Activated CD8-positive, alpha-beta memory T cell treated with anti-CD3 and anti-CD28 coated beads, Interleukin-2, amount 50 U/mL, for 1 hour (primary cell): ENCODE data around the gene TNRC18.
"Not testable (repeated sequence)": the region's sequence is repeated elsewhere in the genome, so short reads cannot be mapped to it uniquely, and the experiment has no call there.

ENCODE experiments used
- DNase-seq: peaks from one replicate; pipeline ENCODE4 v3.0.0-alpha.2; 2020; ENCODE audit errors: extremely low read depth

The TNRC18 gene

DNA sequence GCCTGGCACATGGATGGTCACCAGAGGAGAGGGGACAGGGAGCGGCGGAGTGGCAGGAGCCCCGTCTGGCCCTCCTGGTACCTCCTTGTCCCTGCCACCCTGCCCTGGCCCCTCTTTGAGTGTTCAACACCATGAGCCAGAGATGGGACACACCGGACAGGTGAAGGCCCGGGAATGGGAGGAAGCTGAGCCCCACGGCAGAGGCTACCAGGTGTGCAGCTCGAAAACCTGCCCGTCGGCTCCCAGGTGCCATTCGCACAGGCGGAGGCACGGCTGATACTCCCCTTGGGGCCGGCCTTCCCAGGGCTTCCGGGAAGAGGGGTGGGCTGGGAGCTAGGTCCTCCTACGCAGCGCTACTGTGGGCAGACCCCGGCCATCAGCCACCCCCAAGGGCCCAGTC is 44.1 kb downstream of the TNRC18 start:
- no peak for DNase-seq

DNA sequence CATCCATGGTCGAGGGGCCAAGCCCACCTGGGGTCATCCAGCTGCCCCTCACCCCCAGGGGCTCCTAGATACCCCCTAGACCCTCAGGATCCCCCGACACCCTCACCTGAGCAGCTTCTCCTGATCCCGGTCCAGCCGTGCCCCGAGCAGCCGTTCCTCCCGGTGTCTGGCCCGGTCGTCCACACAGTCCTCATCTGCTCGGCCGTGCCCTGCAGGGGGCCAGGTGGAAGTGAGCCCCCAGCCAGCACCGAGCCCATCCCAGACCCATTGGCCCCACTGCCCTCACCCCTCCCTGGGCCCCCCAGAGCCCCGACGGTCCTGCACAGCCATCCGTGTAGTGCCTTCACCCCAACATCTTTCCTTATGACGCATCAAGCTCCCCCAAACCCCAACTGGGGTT is 45.8 kb downstream of the TNRC18 start:
- DNase-seq, result no peak

- no peak for DNase-seq
These were observed 46.4 kb downstream of the TNRC18 start for GRCh38 chr7:5377279-5377678.

DNA sequence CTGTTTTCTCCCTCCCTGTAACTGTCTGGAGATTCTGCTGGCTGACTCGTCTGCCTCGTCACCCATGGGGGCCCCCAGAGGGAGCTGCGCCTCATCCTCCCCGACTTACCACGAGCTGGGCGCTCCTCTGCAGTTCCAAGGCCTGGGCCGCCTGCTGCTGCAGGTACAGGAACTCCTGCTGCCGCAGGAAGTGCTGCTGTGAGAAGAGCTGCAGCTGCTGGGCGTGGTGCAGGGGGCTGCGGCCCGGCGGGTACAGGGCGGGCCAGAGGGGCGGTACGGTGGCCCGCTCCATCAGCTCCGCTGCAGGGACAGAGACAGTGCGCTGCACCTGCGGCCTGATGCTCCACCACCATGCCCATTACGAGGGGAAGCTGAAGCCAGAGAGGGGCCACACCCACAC is 47.7 kb downstream of the TNRC18 start:
- DNase-seq, result no peak

- no peak for DNase-seq
These were observed 49.2 kb downstream of the TNRC18 start for GRCh38 chr7:5374464-5374863.

DNA sequence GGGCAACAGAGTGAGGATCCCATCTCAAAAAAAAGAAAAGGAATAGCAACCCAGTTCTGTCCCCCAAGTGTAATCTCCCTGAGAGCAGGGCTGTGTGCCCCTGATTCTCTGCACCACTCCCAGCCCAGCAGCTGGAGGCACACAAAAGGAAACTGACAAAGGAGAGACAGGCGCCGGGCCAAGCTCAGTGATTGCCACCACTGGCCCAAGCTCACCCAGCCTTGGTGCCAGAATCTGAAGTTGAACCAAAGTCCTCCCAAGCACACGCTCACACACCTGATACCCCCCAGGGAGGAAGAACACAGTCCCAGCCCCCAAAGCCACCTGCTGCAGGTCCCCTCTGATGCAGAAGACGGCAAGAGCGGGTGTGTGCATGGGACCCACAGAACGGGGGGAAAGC is 50.3 kb downstream of the TNRC18 start:
- DNase-seq, result no peak

GRCh38 chr7:5370454-5371353 is 52.9 kb downstream of the TNRC18 start:
- no peak for DNase-seq

DNA sequence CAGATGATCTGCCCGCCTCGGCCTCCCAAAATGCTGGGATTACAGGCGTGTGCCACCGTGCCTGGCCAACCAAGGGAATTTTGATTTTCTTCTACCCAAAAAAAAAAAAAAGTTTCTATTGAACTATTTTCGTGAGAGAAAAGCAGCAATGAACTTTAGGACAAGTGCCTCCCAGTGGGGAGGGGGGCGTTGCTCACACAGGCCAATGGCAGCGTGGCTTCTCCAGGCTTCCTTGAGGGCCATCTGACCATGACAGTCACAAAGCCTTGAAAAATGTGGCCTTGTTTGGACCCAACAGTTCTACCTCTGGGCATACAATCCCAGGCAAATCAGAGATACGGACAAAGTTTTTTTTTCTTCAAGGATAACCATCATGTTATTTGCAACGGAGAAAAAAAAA is 56.0 kb downstream of the TNRC18 start:
- DNase-seq, result no peak

GRCh38 chr7:5365976-5366625 is 57.5 kb downstream of the TNRC18 start:
- peak; percentile 35 for DNase-seq

DNA sequence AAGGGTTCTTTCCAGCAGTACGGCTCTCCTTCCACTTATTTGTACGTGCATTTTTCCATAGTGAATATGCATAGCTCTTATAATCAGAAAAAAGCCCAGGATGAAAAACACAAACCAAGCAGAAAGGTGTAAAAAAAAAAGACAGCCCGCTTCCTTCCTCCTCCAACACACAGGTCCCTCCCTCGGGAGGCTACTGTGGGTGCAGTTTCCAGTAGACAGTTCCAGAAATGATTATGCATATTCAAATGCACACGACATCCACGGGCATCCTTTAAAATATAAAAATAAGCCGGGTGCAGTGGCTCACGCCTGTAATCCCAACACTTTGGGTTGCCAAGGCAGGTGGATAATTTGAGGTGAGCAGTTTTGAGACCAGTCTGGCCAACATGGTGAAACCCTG is 59.9 kb downstream of the TNRC18 start:
- DNase-seq, result no peak

DNA sequence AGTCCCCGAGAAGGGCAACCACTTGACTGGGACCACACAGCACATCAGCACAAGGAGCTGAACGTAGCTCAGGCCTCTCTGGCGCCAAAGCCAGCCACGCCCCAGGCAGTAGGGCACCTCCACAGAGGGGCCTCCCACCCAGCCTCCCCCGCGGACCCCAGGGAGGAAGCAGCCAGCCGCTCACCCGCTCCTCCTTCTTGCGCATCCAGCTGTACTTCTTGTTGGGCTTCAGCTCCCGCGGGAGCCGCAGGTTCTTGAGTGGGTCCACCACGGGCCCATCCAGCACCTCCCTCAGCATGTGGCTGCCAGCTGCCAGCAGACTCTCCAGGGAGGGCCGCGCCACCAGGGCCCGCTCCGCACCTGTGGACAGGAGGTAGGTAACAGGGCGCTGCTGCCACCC is 61.2 kb downstream of the TNRC18 start:
- no peak for DNase-seq

DNA sequence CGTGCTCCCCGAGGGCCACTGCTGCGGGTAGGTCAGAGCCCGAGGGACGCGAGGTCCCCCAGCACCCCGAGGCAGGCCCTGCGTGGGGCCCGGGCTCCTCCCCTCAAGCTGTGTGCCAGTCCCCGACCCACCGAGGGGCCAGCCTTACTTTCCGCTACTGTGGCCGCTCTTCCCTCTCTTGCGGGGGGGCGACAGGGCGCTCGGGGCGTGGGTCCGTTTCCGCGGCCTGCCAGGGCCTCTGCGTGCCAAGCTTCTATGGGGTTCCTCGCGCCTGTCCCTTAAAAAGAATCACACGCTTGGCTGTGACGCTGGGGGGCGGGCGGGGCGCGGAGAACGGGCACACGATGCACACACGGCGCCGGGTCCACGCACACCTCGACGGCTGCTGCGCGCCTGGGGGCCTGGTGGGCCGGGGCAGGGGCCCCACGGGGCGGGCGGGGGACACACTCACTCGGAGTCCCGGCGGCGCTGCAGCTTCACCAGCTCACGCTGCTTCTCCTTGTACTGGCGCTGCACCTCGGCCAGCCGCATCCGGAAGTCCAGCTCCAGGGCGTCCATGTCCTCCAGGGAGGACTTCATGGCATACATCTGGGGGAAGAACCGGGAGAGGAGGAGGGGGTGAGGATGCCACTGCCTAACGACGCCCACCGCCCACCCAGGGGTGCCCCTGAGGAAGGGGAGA is 62.0 kb downstream of the TNRC18 start:
- no peak for DNase-seq

DNA sequence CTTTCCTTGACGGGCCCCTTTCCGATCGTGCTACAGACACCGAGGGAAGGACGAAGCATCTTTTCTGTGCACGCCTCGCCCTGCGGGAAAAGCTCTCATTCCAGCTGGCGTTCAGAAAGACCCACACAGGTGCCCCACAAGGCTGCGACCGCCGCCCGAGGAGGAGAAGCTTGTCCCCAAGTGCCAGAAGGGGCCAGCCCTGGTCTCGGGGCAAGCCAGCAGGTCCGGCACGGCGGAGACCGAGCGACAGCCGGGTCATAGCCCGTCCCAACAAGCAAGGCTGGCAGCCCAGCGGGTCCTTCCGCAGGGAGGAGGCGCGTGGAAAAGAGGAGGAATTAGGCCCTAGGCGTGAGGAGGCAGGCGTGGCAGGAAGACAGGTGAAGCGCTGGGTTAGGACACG is 62.7 kb downstream of the TNRC18 start:
- no peak for DNase-seq

DNA sequence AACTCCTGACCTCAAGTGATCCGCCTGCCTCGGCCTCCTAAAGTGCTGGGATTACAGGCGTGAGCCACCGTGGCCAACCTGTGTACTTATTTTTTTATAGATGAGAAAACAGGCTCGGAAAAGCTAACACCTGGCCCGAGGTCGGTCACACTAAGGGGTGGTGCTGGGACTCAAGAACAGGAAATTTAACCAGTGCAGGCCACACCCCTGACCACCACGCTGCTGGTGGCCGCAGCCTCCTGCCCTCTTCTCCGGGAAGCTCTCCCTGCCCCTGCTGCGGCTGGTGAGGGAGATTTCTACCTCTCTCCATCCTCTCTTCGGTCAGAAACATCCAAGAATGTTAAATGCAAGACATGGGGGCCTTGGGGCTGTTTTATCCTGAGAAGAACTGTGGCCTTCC is 63.2 kb downstream of the TNRC18 start:
- no peak for DNase-seq

GRCh38 chr7:5360021-5360420 is 63.6 kb downstream of the TNRC18 start:
- DNase-seq, result not testable (repeated sequence)

GRCh38 chr7:5359344-5359743 is 64.3 kb downstream of the TNRC18 start:
- DNase-seq, result no peak

GRCh38 chr7:5357951-5358350 is 65.7 kb downstream of the TNRC18 start:
- DNase-seq, result no peak

- no peak for DNase-seq
These were observed 66.9 kb downstream of the TNRC18 start for GRCh38 chr7:5356751-5357119.

- no peak for DNase-seq
These were observed 69.0 kb downstream of the TNRC18 start for GRCh38 chr7:5354460-5355232.

GRCh38 chr7:5352440-5353010 is 71.1 kb downstream of the TNRC18 start:
- DNase-seq, result no peak

GRCh38 chr7:5351507-5352265 is 71.9 kb downstream of the TNRC18 start:
- DNase-seq, result no peak
